Effector memory CD4-positive, alpha-beta T cell (primary cell): ENCODE measurements around the gene KCNB1.

Experiments used
- DNase-seq, 3 donors: peaks; one replicate each; pipeline ENCODE4 v3.0.0-alpha.2; 2020
- H3K27ac ChIP-seq: 2 replicates; pipeline ENCODE4 v1.7.0; 2013; ENCODE audit warnings: mild to moderate bottlenecking, low read length, moderate library complexity; ENCODE audit not compliant: insufficient read depth, poor library complexity, severe bottlenecking
- H3K27me3 ChIP-seq: replicated peaks from 2 replicates; pipeline ENCODE4 v1.7.0; 2013; ENCODE audit warnings: mild to moderate bottlenecking, low read length; ENCODE audit not compliant: insufficient read depth, control insufficient read depth, poor library complexity, severe bottlenecking
- H3K36me3 ChIP-seq: 2 replicates; pipeline ENCODE4 v1.7.0; 2013; ENCODE audit warnings: mild to moderate bottlenecking, low read length, moderate library complexity; ENCODE audit not compliant: control insufficient read depth, insufficient read depth
- H3K4me1 ChIP-seq: 2 replicates; pipeline ENCODE4 v1.7.0; 2013; ENCODE audit warnings: low read length, mild to moderate bottlenecking; ENCODE audit not compliant: control insufficient read depth, insufficient read depth, poor library complexity, severe bottlenecking
- H3K4me3 ChIP-seq: 2 replicates; pipeline ENCODE4 v1.7.0; 2013; ENCODE audit warnings: low read length, low read depth, mild to moderate bottlenecking; ENCODE audit not compliant: insufficient read depth, poor library complexity, severe bottlenecking
- H3K9me3 ChIP-seq: 2 replicates; pipeline ENCODE4 v1.7.0; 2013; ENCODE audit warnings: mild to moderate bottlenecking, low read length, moderate library complexity; ENCODE audit not compliant: control insufficient read depth

Gene KCNB1

GRCh38 chr20:49352751-49353150 is 129.7 kb downstream of the KCNB1 start:
- H3K27ac ChIP-seq, result no peak overlapping the region
- no peak overlapping the region for H3K4me3 ChIP-seq
- no peaks in the 10 kb centered on the region for H3K36me3 ChIP-seq
- DNase-seq, result no peak
- no peaks in the 10 kb centered on the region for H3K4me1 ChIP-seq
- no peaks in the 10 kb centered on the region for H3K27me3 ChIP-seq
- H3K9me3 ChIP-seq, result no peaks in the 10 kb centered on the region

DNA sequence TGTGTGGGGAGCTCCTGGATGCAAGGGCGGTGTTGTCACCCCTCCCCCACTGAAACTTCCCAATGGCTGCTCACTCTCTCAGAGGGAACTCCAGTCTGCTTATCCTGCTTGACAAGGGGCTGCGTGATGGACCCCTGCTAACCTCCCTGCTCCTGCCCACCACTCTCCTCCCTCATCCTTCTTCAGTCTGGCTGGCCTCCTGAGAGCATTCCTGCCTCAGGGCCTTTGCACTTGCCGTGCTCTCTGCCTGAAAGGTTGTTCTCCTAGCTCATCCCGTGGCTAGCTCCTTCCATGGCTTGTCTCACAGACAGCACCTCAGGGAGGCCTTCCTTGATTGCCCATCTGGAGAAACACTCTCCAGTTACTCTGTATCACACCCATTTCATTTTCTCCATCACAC is 130.7 kb downstream of the KCNB1 start:
- Histone ChIP-seq H3K36me3 (no peaks in the 10 kb centered on the region), H3K4me1 (no peaks in the 10 kb centered on the region), H3K27me3 (no peaks in the 10 kb centered on the region), H3K9me3 (no peaks in the 10 kb centered on the region), H3K4me3 (no peak overlapping the region), H3K27ac (no peak overlapping the region)
- DNase-seq, result no peak

- H3K27me3 ChIP-seq, result peaks cover 2% of the 10 kb centered on the region
- no peaks in the 10 kb centered on the region for H3K36me3 ChIP-seq
- DNase-seq, result no peak
- H3K4me3 ChIP-seq, result no peak overlapping the region
- H3K27ac ChIP-seq, result no peak overlapping the region
- no peaks in the 10 kb centered on the region for H3K4me1 ChIP-seq
- H3K9me3 ChIP-seq, result no peaks in the 10 kb centered on the region
Observed at GRCh38 chr20:49349694-49350252, 132.7 kb downstream of the KCNB1 start.

DNA sequence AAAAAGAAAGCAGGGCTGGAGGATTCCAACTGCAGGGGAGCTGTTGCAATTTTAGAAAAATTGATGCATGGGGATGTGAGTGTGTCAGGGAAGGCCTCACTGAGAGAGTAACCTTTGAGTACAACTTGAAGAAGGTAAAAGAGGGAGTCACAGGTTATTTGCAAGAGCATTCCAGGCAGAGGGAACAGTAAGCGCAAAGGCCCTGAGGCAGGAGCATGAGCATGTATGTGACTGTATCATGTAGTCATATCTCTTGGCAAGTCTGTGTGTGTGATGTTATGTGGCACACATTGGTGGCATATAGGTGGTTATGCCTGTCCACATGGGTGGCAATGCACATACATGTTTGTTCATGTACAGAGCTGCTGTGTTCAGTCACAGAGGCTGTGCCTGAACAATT is 133.4 kb downstream of the KCNB1 start:
- H3K4me1 ChIP-seq, result no peaks in the 10 kb centered on the region
- H3K27ac ChIP-seq, result no peak overlapping the region
- no peaks in the 10 kb centered on the region for H3K36me3 ChIP-seq
- peaks cover 4% of the 10 kb centered on the region for H3K27me3 ChIP-seq
- no peak overlapping the region for H3K4me3 ChIP-seq
- DNase-seq, result no peak
- H3K9me3 ChIP-seq, result no peaks in the 10 kb centered on the region

GRCh38 chr20:49348563-49348962 is 133.9 kb downstream of the KCNB1 start:
- H3K4me3 ChIP-seq, result no peak overlapping the region
- H3K27ac ChIP-seq, result no peak overlapping the region
- no peaks in the 10 kb centered on the region for H3K4me1 ChIP-seq
- no peaks in the 10 kb centered on the region for H3K9me3 ChIP-seq
- peaks cover 4% of the 10 kb centered on the region for H3K27me3 ChIP-seq
- DNase-seq, result no peak
- H3K36me3 ChIP-seq, result no peaks in the 10 kb centered on the region

DNA sequence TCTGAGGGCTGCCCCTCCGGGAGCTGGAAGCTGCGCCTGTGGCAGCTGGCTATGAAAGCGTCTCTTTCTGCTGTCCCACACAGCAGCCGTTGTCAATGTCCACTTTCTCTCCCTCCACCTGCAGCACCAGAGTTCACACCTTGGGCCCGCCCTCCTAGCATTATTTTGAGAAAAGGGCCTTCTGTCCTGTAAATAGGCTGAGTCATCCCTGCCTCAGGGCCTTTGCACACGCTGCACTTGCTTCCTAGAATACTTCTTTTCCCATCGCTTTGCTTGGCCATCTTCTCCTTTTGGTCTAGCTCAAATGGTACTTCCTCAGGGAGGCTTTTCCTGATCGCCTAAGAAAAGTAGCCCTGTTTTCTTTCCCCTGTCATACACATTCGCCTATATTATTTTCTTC is 135.3 kb downstream of the KCNB1 start:
- no peak for DNase-seq
- no peaks in the 10 kb centered on the region for H3K4me1 ChIP-seq
- H3K27me3 ChIP-seq, result peaks cover 4% of the 10 kb centered on the region
- no peaks in the 10 kb centered on the region for H3K36me3 ChIP-seq
- no peak overlapping the region for H3K4me3 ChIP-seq
- H3K9me3 ChIP-seq, result no peaks in the 10 kb centered on the region
- no peak overlapping the region for H3K27ac ChIP-seq

DNA sequence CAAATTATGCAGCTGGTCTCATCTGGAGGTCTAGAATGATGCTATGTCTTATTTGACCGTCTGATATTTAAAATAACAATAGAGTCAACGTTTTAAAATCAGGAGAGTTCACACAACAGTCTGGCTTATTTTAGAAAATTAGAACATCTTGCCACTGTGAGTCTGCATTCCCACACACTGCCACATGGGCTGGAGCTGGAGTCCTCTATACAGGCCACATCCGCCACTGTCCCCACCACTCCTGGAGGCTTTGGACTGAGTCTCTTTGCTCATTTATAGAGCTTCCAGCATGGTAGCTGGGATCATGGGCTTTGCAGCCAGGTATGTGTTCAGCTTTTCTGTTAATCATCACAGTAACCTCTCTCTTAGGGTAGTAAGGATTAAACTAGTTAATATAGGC is 135.8 kb downstream of the KCNB1 start:
- Histone ChIP-seq H3K9me3 (no peaks in the 10 kb centered on the region), H3K27ac (no peak overlapping the region), H3K4me1 (no peaks in the 10 kb centered on the region), H3K36me3 (no peaks in the 10 kb centered on the region), H3K4me3 (no peak overlapping the region), H3K27me3 (peaks cover 4% of the 10 kb centered on the region)
- no peak for DNase-seq

DNA sequence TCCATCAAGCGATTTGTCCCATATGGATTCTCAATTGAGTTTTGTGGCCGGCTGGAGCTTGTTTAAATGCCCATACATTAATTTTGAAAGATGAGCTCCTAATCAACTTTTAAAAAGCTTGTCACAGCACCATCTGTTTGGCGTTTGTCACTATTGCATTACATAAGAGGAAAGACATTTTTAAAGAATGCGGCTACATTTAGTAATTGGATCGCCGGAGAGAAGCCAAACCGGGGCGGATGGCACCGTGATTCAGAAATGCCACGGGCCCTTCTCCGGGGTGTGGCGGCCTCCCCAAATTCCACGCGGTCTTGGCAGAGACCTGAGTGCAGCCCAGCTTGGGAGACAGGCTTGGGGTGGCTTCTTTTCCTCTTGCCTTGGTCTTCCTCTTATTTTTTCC is 136.9 kb downstream of the KCNB1 start:
- Histone ChIP-seq H3K36me3 (no peaks in the 10 kb centered on the region), H3K9me3 (no peaks in the 10 kb centered on the region), H3K27ac (no peak overlapping the region), H3K27me3 (peaks cover 4% of the 10 kb centered on the region), H3K4me3 (no peak overlapping the region), H3K4me1 (no peaks in the 10 kb centered on the region)
- no peak for DNase-seq

DNA sequence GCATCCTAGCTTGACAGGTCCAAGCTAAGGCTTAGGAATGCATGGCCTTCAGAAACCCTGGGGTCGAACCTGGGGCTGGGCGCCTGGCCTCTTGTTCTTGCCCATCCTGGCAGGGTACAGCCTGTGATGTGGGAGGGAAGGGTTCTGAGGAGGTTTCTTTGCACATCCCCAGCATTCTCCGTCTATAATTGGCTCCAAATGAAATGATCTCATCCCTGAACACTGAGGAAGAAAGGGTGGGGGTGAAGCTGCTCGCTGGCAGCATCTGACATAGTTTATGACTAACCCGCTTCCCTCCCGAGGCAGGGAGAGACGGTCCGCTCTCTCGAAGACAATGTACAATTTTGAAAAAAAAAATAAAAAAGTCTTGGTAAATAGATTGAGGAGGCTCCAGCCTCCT is 137.5 kb downstream of the KCNB1 start:
- Histone ChIP-seq H3K27me3 (peaks cover 4% of the 10 kb centered on the region), H3K27ac (no peak overlapping the region), H3K4me1 (no peaks in the 10 kb centered on the region), H3K4me3 (no peak overlapping the region), H3K36me3 (no peaks in the 10 kb centered on the region), H3K9me3 (no peaks in the 10 kb centered on the region)
- DNase-seq, result no peak

DNA sequence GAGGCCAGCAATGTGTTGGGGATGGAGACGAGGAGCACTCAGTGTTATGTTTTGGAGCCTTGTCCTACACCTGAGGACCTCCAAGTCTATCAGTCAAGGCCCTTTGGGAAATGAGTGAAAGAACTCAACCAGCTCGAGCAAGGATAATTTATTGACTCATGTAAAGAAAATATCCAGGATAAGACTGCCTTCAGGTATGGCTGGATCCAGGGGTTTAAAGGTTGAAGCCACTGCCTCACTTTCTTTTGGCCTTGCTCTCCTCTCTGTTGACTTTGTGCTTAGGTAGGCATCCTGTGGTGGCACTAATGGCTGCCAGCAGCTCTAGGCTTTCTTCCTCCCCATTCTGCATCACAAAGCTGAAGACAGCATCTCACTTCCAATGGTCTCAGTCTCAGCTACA is 138.3 kb downstream of the KCNB1 start:
- H3K27ac ChIP-seq, result no peak overlapping the region
- H3K36me3 ChIP-seq, result no peaks in the 10 kb centered on the region
- H3K4me3 ChIP-seq, result no peak overlapping the region
- peaks cover 4% of the 10 kb centered on the region for H3K27me3 ChIP-seq
- H3K4me1 ChIP-seq, result no peaks in the 10 kb centered on the region
- DNase-seq, result no peak
- no peaks in the 10 kb centered on the region for H3K9me3 ChIP-seq

DNA sequence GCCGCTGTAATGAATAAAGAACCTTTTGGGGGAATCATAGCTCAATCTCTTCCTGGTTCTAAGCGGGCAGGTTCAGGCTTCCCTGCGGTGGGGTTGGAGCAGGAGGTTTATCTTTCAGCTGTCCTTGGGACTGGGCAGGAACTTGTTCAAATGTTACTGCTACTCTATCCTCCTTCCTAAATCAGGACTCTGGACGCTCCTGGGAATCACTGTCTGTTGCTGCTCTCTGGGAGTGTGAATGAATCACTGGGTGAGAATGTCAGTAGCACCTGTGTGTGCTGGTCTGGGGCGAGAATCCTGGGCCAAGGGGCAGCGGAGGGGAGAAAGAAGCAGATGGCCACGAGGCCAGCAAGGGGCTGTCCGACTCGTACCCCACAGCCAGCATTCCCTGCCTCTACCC is 139.2 kb downstream of the KCNB1 start:
- Histone ChIP-seq H3K4me1 (no peaks in the 10 kb centered on the region), H3K36me3 (no peaks in the 10 kb centered on the region), H3K9me3 (no peaks in the 10 kb centered on the region), H3K27me3 (peaks cover 4% of the 10 kb centered on the region), H3K27ac (no peak overlapping the region), H3K4me3 (no peak overlapping the region)
- DNase-seq, result no peak
